KOPT-K1 (cell line): ENCODE data around the gene TUBB8.

Experiments used
- H3K27ac ChIP-seq: fragments of 200-600 bp; sonication (generic); 2 replicates; pipeline ENCODE4 v1.5.1; 2016; ENCODE audit warnings: antibody characterized with exemption, mild to moderate bottlenecking, low read depth, low read length; ENCODE audit not compliant: poor library complexity, severe bottlenecking
- H3K36me3 ChIP-seq: fragments of 200-600 bp; sonication (generic); 2 replicates; pipeline ENCODE4 v1.5.1; 2017; ENCODE audit warnings: antibody characterized with exemption, mild to moderate bottlenecking, low read length, moderate library complexity; ENCODE audit not compliant: insufficient read depth
- H3K9me3 ChIP-seq: fragments of 200-600 bp; sonication (generic); 2 replicates; pipeline ENCODE4 v1.5.1; 2017; ENCODE audit warnings: antibody characterized with exemption, low read length, mild to moderate bottlenecking; ENCODE audit not compliant: insufficient read depth, poor library complexity, severe bottlenecking

TUBB8 gene

GRCh38 chr10:48996-49395 lies at the start of gene TUBB8:
TSS of gene TUBB8 (minus strand) at chr10:49296. CDS start at chr10:49238, 58 bp downstream.
- no peaks in the 10 kb centered on the region for H3K9me3 ChIP-seq
- H3K27ac ChIP-seq, result no peak within 1 kb of the TSS
- no peaks in the 10 kb centered on the region for H3K36me3 ChIP-seq

GRCh38 chr10:96466-96865 lies 47.4 kb upstream of the TUBB8 start:
- no peak overlapping the region for H3K27ac ChIP-seq
- H3K9me3 ChIP-seq, result peaks cover 45% of the 10 kb centered on the region
- H3K36me3 ChIP-seq, result no peaks in the 10 kb centered on the region

GRCh38 chr10:95356-96115 lies 46.4 kb upstream of the TUBB8 start:
- peaks cover 45% of the 10 kb centered on the region for H3K9me3 ChIP-seq

GRCh38 chr10:94613-95012 lies 45.5 kb upstream of the TUBB8 start:
- H3K27ac ChIP-seq, result no peak overlapping the region

More at GRCh38 chr10:95356-96115, 46.4 kb upstream of the TUBB8 start:
- Histone ChIP-seq H3K36me3 (no peaks in the 10 kb centered on the region), H3K27ac (no peak overlapping the region)

GRCh38 chr10:92846-93245 lies 43.8 kb upstream of the TUBB8 start:
- peaks cover 36% of the 10 kb centered on the region for H3K9me3 ChIP-seq
- H3K36me3 ChIP-seq, result no peaks in the 10 kb centered on the region
- H3K27ac ChIP-seq, result no peak overlapping the region

More at GRCh38 chr10:94613-95012, 45.5 kb upstream of the TUBB8 start:
- Histone ChIP-seq H3K36me3 (no peaks in the 10 kb centered on the region), H3K9me3 (peaks cover 45% of the 10 kb centered on the region)

GRCh38 chr10:92153-92552 lies 43.1 kb upstream of the TUBB8 start:
- H3K36me3 ChIP-seq, result no peaks in the 10 kb centered on the region
- H3K9me3 ChIP-seq, result peaks cover 32% of the 10 kb centered on the region
- no peak overlapping the region for H3K27ac ChIP-seq

GRCh38 chr10:91313-91712 lies 42.2 kb upstream of the TUBB8 start:
- Histone ChIP-seq H3K9me3 (peaks cover 23% of the 10 kb centered on the region), H3K36me3 (no peaks in the 10 kb centered on the region), H3K27ac (no peak overlapping the region)

GRCh38 chr10:90161-90560 lies 41.1 kb upstream of the TUBB8 start:
- Histone ChIP-seq H3K27ac (no peak overlapping the region), H3K9me3 (peaks cover 12% of the 10 kb centered on the region), H3K36me3 (no peaks in the 10 kb centered on the region)

GRCh38 chr10:89248-89647 lies 40.2 kb upstream of the TUBB8 start:
- Histone ChIP-seq H3K9me3 (peaks cover 3% of the 10 kb centered on the region), H3K27ac (no peak overlapping the region), H3K36me3 (no peaks in the 10 kb centered on the region)

GRCh38 chr10:88253-88652 lies 39.2 kb upstream of the TUBB8 start:
- Histone ChIP-seq H3K27ac (no peak overlapping the region), H3K9me3 (no peaks in the 10 kb centered on the region), H3K36me3 (no peaks in the 10 kb centered on the region)

GRCh38 chr10:87177-88080 lies 38.3 kb upstream of the TUBB8 start:
- Histone ChIP-seq H3K27ac (no peak overlapping the region), H3K9me3 (no peaks in the 10 kb centered on the region), H3K36me3 (no peaks in the 10 kb centered on the region)

GRCh38 chr10:86031-86430 lies 36.9 kb upstream of the TUBB8 start:
- H3K9me3 ChIP-seq, result no peaks in the 10 kb centered on the region
- no peak overlapping the region for H3K27ac ChIP-seq
- no peaks in the 10 kb centered on the region for H3K36me3 ChIP-seq

GRCh38 chr10:85044-85443 lies 35.9 kb upstream of the TUBB8 start:
- H3K27ac ChIP-seq, result no peak overlapping the region
- no peaks in the 10 kb centered on the region for H3K36me3 ChIP-seq
- H3K9me3 ChIP-seq, result no peaks in the 10 kb centered on the region

- Histone ChIP-seq H3K36me3 (no peaks in the 10 kb centered on the region), H3K27ac (no peak overlapping the region), H3K9me3 (no peaks in the 10 kb centered on the region)
Measured at GRCh38 chr10:83930-84530, 34.9 kb upstream of the TUBB8 start.

- H3K9me3 ChIP-seq, result no peaks in the 10 kb centered on the region
- no peaks in the 10 kb centered on the region for H3K36me3 ChIP-seq
- no peak overlapping the region for H3K27ac ChIP-seq
Measured at GRCh38 chr10:80477-81105, 31.5 kb upstream of the TUBB8 start.
